ENCODE data around the gene ACOXL.

ACOXL gene

GRCh38 chr2:110718990-110719389, 13.4 kb upstream of the ACOXL start:
- Histone ChIP-seq H3K9ac (ENCODE audit: low read depth in 1 of 2, low read length in 2 of 2) (no peak overlapping the region), H3K9me3 (ENCODE audit: control insufficient read depth in 1 of 2, low read length in 2 of 2) (no peaks in the 10 kb centered on the region)

GRCh38 chr2:110720547-110720946, 11.8 kb upstream of the ACOXL start:
- Histone ChIP-seq H3K4me1 (ENCODE audit: control insufficient read depth in 1 of 2, insufficient read depth in 2 of 2, low read length in 2 of 2) (no peaks in the 10 kb centered on the region), H3K9me3 (ENCODE audit: control insufficient read depth in 1 of 2, low read length in 2 of 2) (no peaks in the 10 kb centered on the region), H3K9ac (ENCODE audit: low read depth in 1 of 2, low read length in 2 of 2) (no peak overlapping the region), H3K27ac (ENCODE audit: low read depth, low read length) (no peak overlapping the region), H3K4me3 (ENCODE audit: low read depth in 1 of 2, low read length in 2 of 2) (no peak overlapping the region), H3K27me3 (ENCODE audit: control insufficient read depth in 1 of 2, insufficient read depth in 2 of 2, low read length in 2 of 2) (peaks cover 8 to 11% of the 10 kb centered on the region in 2 donors), H3K36me3 (ENCODE audit: control insufficient read depth in 1 of 2, insufficient read depth in 2 of 2, low read length in 2 of 2) (no peaks in the 10 kb centered on the region)

More at GRCh38 chr2:110718990-110719389, 13.4 kb upstream of the ACOXL start:
- H3K27ac ChIP-seq (ENCODE audit: low read depth, low read length), result no peak overlapping the region
- peaks cover 10 to 12% of the 10 kb centered on the region in 2 donors for H3K27me3 ChIP-seq (ENCODE audit: control insufficient read depth in 1 of 2, insufficient read depth in 2 of 2, low read length in 2 of 2)
- H3K4me1 ChIP-seq (ENCODE audit: control insufficient read depth in 1 of 2, insufficient read depth in 2 of 2, low read length in 2 of 2), result no peaks in the 10 kb centered on the region
- no peaks in the 10 kb centered on the region for H3K36me3 ChIP-seq (ENCODE audit: control insufficient read depth in 1 of 2, insufficient read depth in 2 of 2, low read length in 2 of 2)
- no peak overlapping the region for H3K4me3 ChIP-seq (ENCODE audit: low read depth in 1 of 2, low read length in 2 of 2)

GRCh38 chr2:110724820-110725219, 7.6 kb upstream of the ACOXL start:
- Histone ChIP-seq H3K36me3 (ENCODE audit: control insufficient read depth in 1 of 2, insufficient read depth in 2 of 2, low read length in 2 of 2) (no peaks in the 10 kb centered on the region), H3K27ac (ENCODE audit: low read depth, low read length) (no peak overlapping the region), H3K4me3 (ENCODE audit: low read depth in 1 of 2, low read length in 2 of 2) (no peak overlapping the region), H3K9ac (ENCODE audit: low read depth in 1 of 2, low read length in 2 of 2) (no peak overlapping the region), H3K27me3 (ENCODE audit: control insufficient read depth in 1 of 2, insufficient read depth in 2 of 2, low read length in 2 of 2) (peaks cover under 1 to 3% of the 10 kb centered on the region in 2 donors), H3K4me1 (ENCODE audit: control insufficient read depth in 1 of 2, insufficient read depth in 2 of 2, low read length in 2 of 2) (no peaks in the 10 kb centered on the region), H3K9me3 (ENCODE audit: control insufficient read depth in 1 of 2, low read length in 2 of 2) (no peaks in the 10 kb centered on the region)

GRCh38 chr2:110725370-110725769, 7.0 kb upstream of the ACOXL start:
- H3K9ac ChIP-seq (ENCODE audit: low read depth in 1 of 2, low read length in 2 of 2), result no peak overlapping the region
- H3K9me3 ChIP-seq (ENCODE audit: control insufficient read depth in 1 of 2, low read length in 2 of 2), result no peaks in the 10 kb centered on the region
- peaks cover 1 to 3% of the 10 kb centered on the region in 2 donors for H3K27me3 ChIP-seq (ENCODE audit: control insufficient read depth in 1 of 2, insufficient read depth in 2 of 2, low read length in 2 of 2)
- H3K27ac ChIP-seq (ENCODE audit: low read depth, low read length), result no peak overlapping the region
- H3K36me3 ChIP-seq (ENCODE audit: control insufficient read depth in 1 of 2, insufficient read depth in 2 of 2, low read length in 2 of 2), result no peaks in the 10 kb centered on the region
- no peaks in the 10 kb centered on the region for H3K4me1 ChIP-seq (ENCODE audit: control insufficient read depth in 1 of 2, insufficient read depth in 2 of 2, low read length in 2 of 2)
- no peak overlapping the region for H3K4me3 ChIP-seq (ENCODE audit: low read depth in 1 of 2, low read length in 2 of 2)

- Histone ChIP-seq H3K4me1 (ENCODE audit: control insufficient read depth in 1 of 2, insufficient read depth in 2 of 2, low read length in 2 of 2) (no peaks in the 10 kb centered on the region), H3K36me3 (ENCODE audit: control insufficient read depth in 1 of 2, insufficient read depth in 2 of 2, low read length in 2 of 2) (no peaks in the 10 kb centered on the region), H3K27ac (ENCODE audit: low read depth, low read length) (no peak overlapping the region)
Observed at GRCh38 chr2:110725859-110726258, 6.5 kb upstream of the ACOXL start.

GRCh38 chr2:110726285-110726684, 6.1 kb upstream of the ACOXL start:
- H3K4me1 ChIP-seq (ENCODE audit: control insufficient read depth in 1 of 2, insufficient read depth in 2 of 2, low read length in 2 of 2), result no peaks in the 10 kb centered on the region
- peaks cover 11 to 12% of the 10 kb centered on the region in 2 donors for H3K27me3 ChIP-seq (ENCODE audit: control insufficient read depth in 1 of 2, insufficient read depth in 2 of 2, low read length in 2 of 2)
- H3K9ac ChIP-seq (ENCODE audit: low read depth in 1 of 2, low read length in 2 of 2), result no peak overlapping the region
- no peaks in the 10 kb centered on the region for H3K36me3 ChIP-seq (ENCODE audit: control insufficient read depth in 1 of 2, insufficient read depth in 2 of 2, low read length in 2 of 2)
- H3K9me3 ChIP-seq (ENCODE audit: control insufficient read depth in 1 of 2, low read length in 2 of 2), result no peaks in the 10 kb centered on the region
- H3K27ac ChIP-seq (ENCODE audit: low read depth, low read length), result no peak overlapping the region
- no peak overlapping the region for H3K4me3 ChIP-seq (ENCODE audit: low read depth in 1 of 2, low read length in 2 of 2)

More at GRCh38 chr2:110725859-110726258, 6.5 kb upstream of the ACOXL start:
- H3K4me3 ChIP-seq (ENCODE audit: low read depth in 1 of 2, low read length in 2 of 2), result no peak overlapping the region
- H3K9ac ChIP-seq (ENCODE audit: low read depth in 1 of 2, low read length in 2 of 2), result no peak overlapping the region
- H3K9me3 ChIP-seq (ENCODE audit: control insufficient read depth in 1 of 2, low read length in 2 of 2), result no peaks in the 10 kb centered on the region
- H3K27me3 ChIP-seq (ENCODE audit: control insufficient read depth in 1 of 2, insufficient read depth in 2 of 2, low read length in 2 of 2), result peaks cover 6 to 8% of the 10 kb centered on the region in 2 donors

- Histone ChIP-seq H3K27me3 (ENCODE audit: control insufficient read depth in 1 of 2, insufficient read depth in 2 of 2, low read length in 2 of 2) (peaks cover 24 to 25% of the 10 kb centered on the region in 2 donors), H3K4me1 (ENCODE audit: control insufficient read depth in 1 of 2, insufficient read depth in 2 of 2, low read length in 2 of 2) (peaks cover 0 to 6% of the 10 kb centered on the region in 2 donors), H3K4me3 (ENCODE audit: low read depth in 1 of 2, low read length in 2 of 2) (no peak overlapping the region), H3K27ac (ENCODE audit: low read depth, low read length) (no peak overlapping the region), H3K36me3 (ENCODE audit: control insufficient read depth in 1 of 2, insufficient read depth in 2 of 2, low read length in 2 of 2) (no peaks in the 10 kb centered on the region), H3K9me3 (ENCODE audit: control insufficient read depth in 1 of 2, low read length in 2 of 2) (no peaks in the 10 kb centered on the region), H3K9ac (ENCODE audit: low read depth in 1 of 2, low read length in 2 of 2) (no peak overlapping the region)
Observed at GRCh38 chr2:110727923-110728322, 4.5 kb upstream of the ACOXL start.

GRCh38 chr2:110729106-110729505, 3.3 kb upstream of the ACOXL start:
- H3K4me3 ChIP-seq (ENCODE audit: low read depth in 1 of 2, low read length in 2 of 2), result no peak overlapping the region
- peaks cover 0 to 11% of the 10 kb centered on the region in 2 donors for H3K4me1 ChIP-seq (ENCODE audit: control insufficient read depth in 1 of 2, insufficient read depth in 2 of 2, low read length in 2 of 2)
- H3K36me3 ChIP-seq (ENCODE audit: control insufficient read depth in 1 of 2, insufficient read depth in 2 of 2, low read length in 2 of 2), result no peaks in the 10 kb centered on the region
- no peak overlapping the region for H3K27ac ChIP-seq (ENCODE audit: low read depth, low read length)
- H3K9me3 ChIP-seq (ENCODE audit: control insufficient read depth in 1 of 2, low read length in 2 of 2), result no peaks in the 10 kb centered on the region
- H3K27me3 ChIP-seq (ENCODE audit: control insufficient read depth in 1 of 2, insufficient read depth in 2 of 2, low read length in 2 of 2), result peaks cover 34 to 35% of the 10 kb centered on the region in 2 donors
- H3K9ac ChIP-seq (ENCODE audit: low read depth in 1 of 2, low read length in 2 of 2), result no peak overlapping the region

- Histone ChIP-seq H3K27me3 (ENCODE audit: control insufficient read depth in 1 of 2, insufficient read depth in 2 of 2, low read length in 2 of 2) (peaks cover 53 to 54% of the 10 kb centered on the region in 2 donors), H3K27ac (ENCODE audit: low read depth, low read length) (no peak overlapping the region), H3K9ac (ENCODE audit: low read depth in 1 of 2, low read length in 2 of 2) (no peak overlapping the region), H3K9me3 (ENCODE audit: control insufficient read depth in 1 of 2, low read length in 2 of 2) (no peaks in the 10 kb centered on the region), H3K4me1 (ENCODE audit: control insufficient read depth in 1 of 2, insufficient read depth in 2 of 2, low read length in 2 of 2) (peaks cover 0 to 11% of the 10 kb centered on the region in 2 donors), H3K36me3 (ENCODE audit: control insufficient read depth in 1 of 2, insufficient read depth in 2 of 2, low read length in 2 of 2) (no peaks in the 10 kb centered on the region), H3K4me3 (ENCODE audit: low read depth in 1 of 2, low read length in 2 of 2) (no peak overlapping the region)
Observed at GRCh38 chr2:110731064-110731463, 1.3 kb upstream of the ACOXL start.

- Histone ChIP-seq H3K27me3 (ENCODE audit: control insufficient read depth in 1 of 2, insufficient read depth in 2 of 2, low read length in 2 of 2) (peaks cover 63 to 71% of the 10 kb centered on the region in 2 donors), H3K36me3 (ENCODE audit: control insufficient read depth in 1 of 2, insufficient read depth in 2 of 2, low read length in 2 of 2) (no peaks in the 10 kb centered on the region), H3K4me1 (ENCODE audit: control insufficient read depth in 1 of 2, insufficient read depth in 2 of 2, low read length in 2 of 2) (peaks cover 0 to 11% of the 10 kb centered on the region in 2 donors), H3K27ac (ENCODE audit: low read depth, low read length) (no peak overlapping the region), H3K4me3 (ENCODE audit: low read depth in 1 of 2, low read length in 2 of 2) (no peak overlapping the region), H3K9ac (ENCODE audit: low read depth in 1 of 2, low read length in 2 of 2) (no peak overlapping the region), H3K9me3 (ENCODE audit: control insufficient read depth in 1 of 2, low read length in 2 of 2) (no peaks in the 10 kb centered on the region)
Observed at GRCh38 chr2:110735366-110735765, 3.0 kb downstream of the ACOXL start.

- Histone ChIP-seq H3K4me1 (ENCODE audit: control insufficient read depth in 1 of 2, insufficient read depth in 2 of 2, low read length in 2 of 2) (peaks cover 0 to 6% of the 10 kb centered on the region in 2 donors), H3K9ac (ENCODE audit: low read depth in 1 of 2, low read length in 2 of 2) (no peak overlapping the region), H3K36me3 (ENCODE audit: control insufficient read depth in 1 of 2, insufficient read depth in 2 of 2, low read length in 2 of 2) (no peaks in the 10 kb centered on the region), H3K27ac (ENCODE audit: low read depth, low read length) (no peak overlapping the region), H3K9me3 (ENCODE audit: control insufficient read depth in 1 of 2, low read length in 2 of 2) (no peaks in the 10 kb centered on the region), H3K27me3 (ENCODE audit: control insufficient read depth in 1 of 2, insufficient read depth in 2 of 2, low read length in 2 of 2) (peaks cover 46 to 58% of the 10 kb centered on the region in 2 donors), H3K4me3 (ENCODE audit: low read depth in 1 of 2, low read length in 2 of 2) (no peak overlapping the region)
Observed at GRCh38 chr2:110737783-110738182, 5.4 kb downstream of the ACOXL start.

Measured in duodenal mucosa (tissue), 2 donors.